NCI-H510A treated with DMSO at 0.1 percent for 48 hours (cell line): ENCODE data around the gene RABIF.
"Not testable (repeated sequence)": the region's sequence is repeated elsewhere in the genome, so short reads cannot be mapped to it uniquely, and the experiment has no call there.

Experiments
- DNase-seq: peaks from one replicate; lab custom pipeline; 2025; lab: John Stamatoyannopoulos, UW

The RABIF gene

GRCh38 chr1:202888531-202889360 is at the start of gene RABIF:
Gene RABIF, minus strand, starts transcription at chr1:202889149. Its CDS starts 51 bp downstream, at chr1:202889098.
- DNase-seq, result peak; percentile 98

- no peak for DNase-seq
Measured at GRCh38 chr1:202938287-202938925, 49.5 kb upstream of the RABIF start.

- not testable (repeated sequence) for DNase-seq
Measured at GRCh38 chr1:202936409-202936808, 47.5 kb upstream of the RABIF start.

GRCh38 chr1:202935844-202936243 is 46.9 kb upstream of the RABIF start:
- DNase-seq, result no peak

- DNase-seq, result no peak
Measured at GRCh38 chr1:202934755-202935154, 45.8 kb upstream of the RABIF start.

- no peak for DNase-seq
Measured at GRCh38 chr1:202932476-202932875, 43.5 kb upstream of the RABIF start.

- peak; percentile 95 for DNase-seq
Measured at GRCh38 chr1:202926581-202927491, 37.9 kb upstream of the RABIF start, which contains the start of gene KLHL12. Gene KLHL12, minus strand, starts transcription at chr1:202927234. Its CDS starts 2,072 bp downstream, at chr1:202925162.

GRCh38 chr1:202923533-202923932 is 34.6 kb upstream of the RABIF start:
- DNase-seq, result no peak

- no peak for DNase-seq
Measured at GRCh38 chr1:202919615-202920014, 30.7 kb upstream of the RABIF start.

- DNase-seq, result no peak
Measured at GRCh38 chr1:202915146-202915545, 26.2 kb upstream of the RABIF start.

- not testable (repeated sequence) for DNase-seq
Measured at GRCh38 chr1:202912476-202912875, 23.5 kb upstream of the RABIF start.

GRCh38 chr1:202909494-202909893 is 20.5 kb upstream of the RABIF start:
- DNase-seq, result no peak

GRCh38 chr1:202908998-202909397 is 20.0 kb upstream of the RABIF start:
- DNase-seq, result no peak

GRCh38 chr1:202905331-202905730 is 16.4 kb upstream of the RABIF start:
- no peak for DNase-seq

GRCh38 chr1:202903808-202904207 is 14.9 kb upstream of the RABIF start:
- DNase-seq, result not testable (repeated sequence)

GRCh38 chr1:202901555-202901954 is 12.6 kb upstream of the RABIF start:
- no peak for DNase-seq

- DNase-seq, result no peak
Measured at GRCh38 chr1:202892501-202892900, 3.6 kb upstream of the RABIF start.

GRCh38 chr1:202890392-202890791 is 1.4 kb upstream of the RABIF start:
- no peak for DNase-seq

GRCh38 chr1:202888221-202888530 is 773 bp downstream of the RABIF start:
- DNase-seq, result peak; percentile 57

GRCh38 chr1:202880961-202881460 is 7.9 kb downstream of the RABIF start:
- DNase-seq, result no peak

- DNase-seq, result no peak
Measured at GRCh38 chr1:202880062-202880461, 8.9 kb downstream of the RABIF start.

- no peak for DNase-seq
Measured at GRCh38 chr1:202879128-202879527, 9.8 kb downstream of the RABIF start.
